ENCODE results near the gene NEXN.
"Not testable (repeated sequence)": the region's sequence is repeated elsewhere in the genome, so short reads cannot be mapped to it uniquely, and the experiment has no call there.

The NEXN gene

GRCh38 chr1:77966291-77966690 is 77.9 kb downstream of the NEXN start:
- DNase-seq, result no peak

GRCh38 chr1:77970192-77970591 is 81.8 kb downstream of the NEXN start:
- no peak for DNase-seq

GRCh38 chr1:77972080-77972479 is 83.7 kb downstream of the NEXN start:
- DNase-seq, result no peak

GRCh38 chr1:77975386-77975785 is 87.0 kb downstream of the NEXN start:
- no peak for DNase-seq

GRCh38 chr1:77975907-77976306 is 87.5 kb downstream of the NEXN start:
- DNase-seq, result peak; percentile 38

DNA sequence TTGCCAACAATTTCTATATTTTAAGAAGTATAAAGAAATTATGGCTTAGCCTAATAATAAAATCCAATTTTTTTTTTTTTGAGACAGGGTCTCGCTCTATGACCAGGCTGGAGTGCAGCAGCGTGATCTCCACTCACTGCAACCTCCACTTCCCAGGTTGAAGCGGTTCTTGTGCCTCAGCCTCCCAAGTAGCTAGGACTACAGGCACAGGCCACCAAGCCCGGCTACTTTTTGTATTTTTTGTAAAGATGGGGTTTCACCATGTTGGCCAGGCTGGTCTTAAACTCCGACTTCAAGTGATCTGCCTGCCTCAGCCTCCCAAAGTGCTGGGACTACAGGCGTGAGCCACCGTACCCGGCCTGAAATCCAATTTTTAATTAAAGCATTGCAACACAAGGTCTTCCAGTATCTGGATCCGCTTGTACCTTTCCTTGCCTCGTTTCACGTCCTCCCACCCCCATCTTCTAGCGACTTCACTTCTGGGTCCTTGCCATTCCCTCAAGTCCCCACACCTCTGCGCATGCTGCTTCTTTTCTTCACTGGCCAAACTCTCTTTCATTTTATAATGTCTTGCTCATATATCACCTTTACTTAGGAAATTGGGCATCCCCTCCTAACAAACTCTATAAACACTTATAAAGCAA is 88.1 kb downstream of the NEXN start:
- peak; percentile 58 for DNase-seq

- DNase-seq, result no peak
Observed at GRCh38 chr1:77977989-77978292, 89.5 kb downstream of the NEXN start.

GRCh38 chr1:77978293-77978968 is 90.0 kb downstream of the NEXN start:
- DNase-seq, result peak; percentile 95

- DNase-seq, result peak; percentile 100
Observed at GRCh38 chr1:77978969-77979876, 90.8 kb downstream of the NEXN start, which contains the start of gene FUBP1. TSS of gene FUBP1 (minus strand) at chr1:77979072. CDS start at chr1:77979004, 68 bp downstream.

DNA sequence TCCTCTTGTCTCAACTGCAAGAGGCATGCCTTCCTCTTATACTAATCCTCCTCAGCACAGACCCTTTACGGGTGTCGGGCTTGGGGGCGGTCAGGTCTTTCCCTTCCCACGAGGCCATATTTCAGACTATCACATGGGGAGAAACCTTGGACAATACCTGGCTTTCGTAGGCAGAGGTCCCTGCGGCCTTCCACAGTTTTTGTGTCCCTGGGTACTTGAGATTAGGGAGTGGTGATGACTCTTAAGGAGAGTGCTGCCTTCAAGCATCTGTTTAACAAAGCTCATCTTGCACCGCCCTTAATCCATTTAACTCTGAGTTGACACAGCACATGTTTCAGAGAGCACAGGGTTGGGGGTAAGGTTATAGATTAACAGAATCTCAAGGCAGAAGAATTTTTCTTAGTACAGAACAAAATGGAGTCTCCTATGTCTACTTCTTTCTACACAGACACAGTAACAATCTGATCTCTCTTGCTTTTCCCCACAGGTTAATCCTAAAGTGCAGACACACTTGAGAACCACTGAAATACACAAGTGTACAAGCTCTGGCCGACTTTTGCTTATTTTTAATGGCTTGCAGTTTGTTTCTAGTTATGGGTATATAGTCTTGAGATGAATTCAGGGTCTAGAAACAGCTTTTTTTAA is 95.0 kb downstream of the NEXN start:
- not testable (repeated sequence) for DNase-seq

- DNase-seq, result peak; percentile 15
Observed at GRCh38 chr1:77983997-77984355, 95.6 kb downstream of the NEXN start.

- DNase-seq, result no peak
Observed at GRCh38 chr1:77984629-77985028, 96.2 kb downstream of the NEXN start.

GRCh38 chr1:77986810-77987209 is 98.4 kb downstream of the NEXN start:
- DNase-seq, result no peak

GRCh38 chr1:77987919-77988318 is 99.5 kb downstream of the NEXN start:
- DNase-seq, result no peak

- no peak for DNase-seq
Observed at GRCh38 chr1:77989744-77990143, 101.3 kb downstream of the NEXN start.

- DNase-seq, result no peak
Observed at GRCh38 chr1:77990629-77991204, 102.3 kb downstream of the NEXN start.

DNA sequence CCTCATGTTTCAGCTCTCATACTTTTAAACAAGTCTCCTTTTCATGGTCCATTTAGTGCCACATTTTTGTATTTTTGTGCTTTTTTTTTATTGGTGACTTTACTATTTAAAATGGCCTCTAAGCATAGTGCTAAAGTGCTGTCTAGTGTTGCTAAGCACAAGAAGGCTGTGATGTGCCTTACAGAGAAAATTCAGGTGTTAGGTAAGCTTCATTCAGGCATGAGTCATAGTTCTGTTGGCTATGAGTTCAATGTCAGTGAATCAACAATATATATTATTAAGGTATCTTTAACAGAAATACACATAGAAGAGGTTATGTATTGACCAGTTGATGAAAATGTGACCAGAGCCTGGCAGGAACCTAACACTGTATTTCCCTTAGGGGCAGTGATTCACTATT is 103.2 kb downstream of the NEXN start:
- no peak for DNase-seq

Data from OCI-M1 (cell line).